K562 (cell line): ENCODE data around the gene ESD. TPM values are rescaled to one million over a fixed set of nuclear protein-coding genes. Genes with fewer than 3 reads are reported as not detected.

ENCODE experiments used
- ATAC-seq: fragments of 200-7000 bp; cut with Tn5 transposase; 3 replicates; pipeline ENCODE4 v1.9.1; 2020; ENCODE audit warnings: moderate library complexity
- BruUV-seq: library from RNA; stranded (reverse); fragments of 400-500 nt; replicated peaks from 2 replicates; lab custom pipeline; 2021; lab: Mats Ljungman, UMichigan
- CTCF ChIA-PET: fragments of 300-600 bp; formaldehyde crosslinking; extraction: SDS; loops from one replicate; lab custom pipeline; 2021; ENCODE audit warnings: low intra/inter-chr PET ratio; lab: Yijun Ruan, JAX
- POLR2A ChIA-PET: fragments of 300-600, 350-650 bp; sonication (Branson Sonifier 250); formaldehyde crosslinking; extraction: SDS; loops from one replicate; lab custom pipeline; 2021; ENCODE audit warnings: antibody characterized with exemption, inconsistent platforms; lab: Yijun Ruan, JAX
- DNase-seq, 4 experiments: peaks; one replicate each; pipeline versions ENCODE4 v3.0.0 to v3.0.0-alpha.2; 2011 to 2018; ENCODE audit warnings: low spot score in 3 of 4, mixed read lengths in 3 of 4; ENCODE audit errors: extremely low read depth in 1 of 4
- FAIRE-seq: peaks from 2 replicates; lab custom pipeline; 2011; peaks lifted over from hg19 to GRCh38; lab: Jason Lieb, UNC
- H2AFZ ChIP-seq: 2 replicates; pipeline ENCODE4 v1.6.0; 2011; ENCODE audit warnings: low read depth, low read length, control low read depth, inconsistent platforms
- H3K27ac ChIP-seq: fragments of 200-600 bp; 3 replicates; pipeline ENCODE4 v1.8.0; 2011; ENCODE audit warnings: low read depth, mild to moderate bottlenecking, control low read depth, inconsistent platforms, low read length, moderate library complexity, mixed read lengths; ENCODE audit errors: extremely low read depth
- H3K27me3 ChIP-seq, 2 experiments: fragments of 300-600 bp in 1 of 2; 2 replicates in 1 of 2; 3 replicates in 1 of 2; pipeline versions ENCODE4 v1.6.0 to v1.8.0; 2011; ENCODE audit warnings: inconsistent platforms in 2 of 2, low read length in 2 of 2, mild to moderate bottlenecking in 1 of 2, mixed read lengths in 1 of 2, moderate library complexity in 1 of 2; ENCODE audit not compliant: control insufficient read depth in 2 of 2, insufficient read depth in 2 of 2
- H3K36me3 ChIP-seq: fragments of 300-600 bp; 3 replicates; pipeline ENCODE4 v1.8.0; 2011; ENCODE audit warnings: mild to moderate bottlenecking, low read length, inconsistent platforms; ENCODE audit not compliant: control insufficient read depth, insufficient read depth
- H3K4me1 ChIP-seq, 2 experiments: fragments of 200-600 bp in 1 of 2; replicated peaks in 1 of 2; 2 replicates in 1 of 2; 3 replicates in 1 of 2; pipeline versions ENCODE4 v1.5.1 to v1.8.0; 2011; ENCODE audit warnings: inconsistent platforms in 2 of 2, low read length in 2 of 2, mild to moderate bottlenecking in 1 of 2, mixed read lengths in 1 of 2, moderate library complexity in 1 of 2; ENCODE audit not compliant: control insufficient read depth in 2 of 2, insufficient read depth in 2 of 2
- H3K4me2 ChIP-seq: 2 replicates; pipeline ENCODE4 v1.6.1; 2011; ENCODE audit warnings: low read length, control low read depth, inconsistent platforms, mixed read lengths; ENCODE audit not compliant: insufficient read depth
- H3K4me3 ChIP-seq: fragments of 200-600 bp; sonication (generic), shearing (Covaris generic); 2 replicates; pipeline ENCODE4 v1.5.1; 2016; ENCODE audit warnings: control low read depth, inconsistent platforms
- H3K79me2 ChIP-seq: fragments of 200-600 bp; 3 replicates; pipeline ENCODE4 v1.8.0; 2011; ENCODE audit warnings: low read length, inconsistent platforms; ENCODE audit not compliant: control insufficient read depth, insufficient read depth
- H3K9ac ChIP-seq, 2 experiments: 2 replicates each; pipeline versions ENCODE4 v1.6.0 to v1.6.1; 2011; ENCODE audit warnings: low read depth in 2 of 2, low read length in 2 of 2, control low read depth in 1 of 2, inconsistent platforms in 1 of 2, mild to moderate bottlenecking in 1 of 2, mixed read lengths in 1 of 2; ENCODE audit not compliant: insufficient read depth in 1 of 2
- H3K9me1 ChIP-seq: one replicate; pipeline ENCODE4 v1.6.0; 2011; ENCODE audit warnings: inconsistent platforms, mild to moderate bottlenecking, low read length, moderate library complexity; ENCODE audit not compliant: control insufficient read depth, insufficient read depth
- H3K9me3 ChIP-seq: replicated peaks from 2 replicates; pipeline ENCODE4 v1.5.1; 2011; ENCODE audit warnings: low read depth, low read length, inconsistent platforms; ENCODE audit not compliant: control insufficient read depth, insufficient read depth
- H4K20me1 ChIP-seq: replicated peaks from 2 replicates; pipeline ENCODE4 v1.6.1; 2011; ENCODE audit warnings: low read length, inconsistent platforms, mixed read lengths; ENCODE audit not compliant: control insufficient read depth, insufficient read depth
- KLF1 ChIP-seq: fragments of 450-650 bp; IDR thresholded peaks from 2 replicates; pipeline ENCODE4 v1.6.1; 2016; ENCODE audit warnings: missing genetic modification characterization, missing compliant biosample characterization
- RBM25 ChIP-seq: fragments of 200-400 bp; formaldehyde crosslinking; IDR thresholded peaks from 2 replicates; pipeline ENCODE4 v1.6.1; 2018; ENCODE audit warnings: low read length, low read depth, moderate library complexity; ENCODE audit not compliant: severe bottlenecking
- SIN3B ChIP-seq: fragments of 450-650 bp; IDR thresholded peaks from 2 replicates; pipeline ENCODE4 v1.6.1; 2017; ENCODE audit warnings: low read depth, mild to moderate bottlenecking, moderate library complexity
- ZNF224 ChIP-seq: sonication (generic); formaldehyde crosslinking; IDR thresholded peaks from 2 replicates; pipeline ENCODE4 v1.8.0; 2022; ENCODE audit warnings: mild to moderate bottlenecking, missing genetic modification reagents
- ZNF589 ChIP-seq: fragments of 200-800 bp; sonication (Bioruptor generic); IDR thresholded peaks from 2 replicates; pipeline ENCODE4 v1.6.1; 2016; ENCODE audit warnings: low read depth, missing genetic modification characterization, missing compliant biosample characterization
- WGBS: fragments of 100-300 bp; shearing (Covaris generic); methylation state at CpG from one replicate; pipeline ENCODE4 v1.1.6; 2016; ENCODE audit warnings: low coverage, mixed read lengths; ENCODE audit not compliant: insufficient coverage; ENCODE audit errors: missing lambda C conversion rate; 5-methylcytosine and 5-hydroxymethylcytosine counted together
- in situ Hi-C: fragments of 300-500 bp; cut with MboI; formaldehyde crosslinking; loops from 4 replicates; pipeline ENCODE4 v1.15.0; 2018; ENCODE audit warnings: inconsistent platforms, mixed read lengths
- intact Hi-C: fragments of 100-400 bp; cut with micrococcal nuclease; formaldehyde crosslinking; loops from 2 replicates; pipeline ENCODE4 v1.14.2; 2022
- polyA plus RNA-seq, 8 experiments: library from polyadenylated mRNA; depleted of rRNA in 4 of 8; stranded (reverse) in 5 of 8; unstranded in 3 of 8; fragments of >200 nt; fragmentation: Nextera tagmentation in 2 of 8; fragmentation: Illumina TruSeq in 1 of 8; extraction: Ambion mirVana in 2 of 8; extraction: Trizol in 1 of 8; gene quantifications; 2 replicates each; pipeline versions ENCODE4 v1.2.1 to v1.2.3, GENCODE V29; 2011 to 2014; ENCODE audit warnings: inconsistent platforms in 1 of 8, missing spikeins in 1 of 8
- total RNA-seq, 7 experiments: library from RNA; depleted of rRNA in 6 of 7; stranded (reverse); fragments of >200 nt in 6 of 7; fragmentation: Illumina TruSeq in 2 of 7; extraction: Trizol in 2 of 7; gene quantifications; 2 replicates each; pipeline versions ENCODE4 v1.2.1 to v1.2.3, GENCODE V29; 2011 to 2021; ENCODE audit warnings: low replicate concordance in 1 of 7
- TF ChIP-seq, protein P1 (sequence below): fragments of 450-650 bp; IDR thresholded peaks from 2 replicates; pipeline ENCODE4 v1.7.0; 2016; ENCODE audit warnings: borderline replicate concordance
- TF ChIP-seq, protein P2 (sequence below): fragments of 450-650 bp; formaldehyde crosslinking; IDR thresholded peaks from 2 replicates; pipeline ENCODE4 v1.4.0; 2020; ENCODE audit warnings: mild to moderate bottlenecking
- TF ChIP-seq, protein P3 (sequence below): sonication (generic); IDR thresholded peaks from 2 replicates; pipeline ENCODE4 v1.6.1; 2016

Gene ESD
- total and polyA plus RNA-seq, 9 of the 15 experiments (the other 6 are each of a cell fraction or from before 2014, with no cell fraction given): 88.9 to 402 (median 232) TPM

DNA sequence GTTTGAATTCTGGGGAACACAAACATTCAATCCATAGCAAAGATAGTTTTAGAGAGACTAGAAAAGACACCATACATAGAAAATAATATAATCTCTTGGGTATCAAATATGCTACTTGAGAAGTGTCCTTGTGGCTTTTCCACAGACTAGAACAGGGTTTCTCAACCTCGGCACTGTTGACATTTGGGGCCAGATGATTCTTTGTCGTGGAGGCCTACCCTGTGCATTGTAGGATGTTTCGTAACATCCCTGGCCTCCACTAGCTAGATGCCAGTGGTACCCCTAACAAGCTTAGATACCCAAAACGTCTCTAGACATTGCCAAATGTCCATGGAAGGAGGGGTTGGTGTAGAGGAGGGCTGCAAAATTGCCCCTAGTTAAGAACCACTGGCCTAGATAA lies 2.2 kb upstream of the ESD start (continued):
- TF ChIP-seq RBM25 (no peak), ZNF224 (no peak), KLF1 (no peak)
- TF ChIP-seq, protein P1, sequence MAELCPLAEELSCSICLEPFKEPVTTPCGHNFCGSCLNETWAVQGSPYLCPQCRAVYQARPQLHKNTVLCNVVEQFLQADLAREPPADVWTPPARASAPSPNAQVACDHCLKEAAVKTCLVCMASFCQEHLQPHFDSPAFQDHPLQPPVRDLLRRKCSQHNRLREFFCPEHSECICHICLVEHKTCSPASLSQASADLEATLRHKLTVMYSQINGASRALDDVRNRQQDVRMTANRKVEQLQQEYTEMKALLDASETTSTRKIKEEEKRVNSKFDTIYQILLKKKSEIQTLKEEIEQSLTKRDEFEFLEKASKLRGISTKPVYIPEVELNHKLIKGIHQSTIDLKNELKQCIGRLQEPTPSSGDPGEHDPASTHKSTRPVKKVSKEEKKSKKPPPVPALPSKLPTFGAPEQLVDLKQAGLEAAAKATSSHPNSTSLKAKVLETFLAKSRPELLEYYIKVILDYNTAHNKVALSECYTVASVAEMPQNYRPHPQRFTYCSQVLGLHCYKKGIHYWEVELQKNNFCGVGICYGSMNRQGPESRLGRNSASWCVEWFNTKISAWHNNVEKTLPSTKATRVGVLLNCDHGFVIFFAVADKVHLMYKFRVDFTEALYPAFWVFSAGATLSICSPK: no peak
- TF ChIP-seq, protein P2, sequence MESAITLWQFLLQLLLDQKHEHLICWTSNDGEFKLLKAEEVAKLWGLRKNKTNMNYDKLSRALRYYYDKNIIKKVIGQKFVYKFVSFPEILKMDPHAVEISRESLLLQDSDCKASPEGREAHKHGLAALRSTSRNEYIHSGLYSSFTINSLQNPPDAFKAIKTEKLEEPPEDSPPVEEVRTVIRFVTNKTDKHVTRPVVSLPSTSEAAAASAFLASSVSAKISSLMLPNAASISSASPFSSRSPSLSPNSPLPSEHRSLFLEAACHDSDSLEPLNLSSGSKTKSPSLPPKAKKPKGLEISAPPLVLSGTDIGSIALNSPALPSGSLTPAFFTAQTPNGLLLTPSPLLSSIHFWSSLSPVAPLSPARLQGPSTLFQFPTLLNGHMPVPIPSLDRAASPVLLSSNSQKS (CRISPR knock-in tag): no peak

DNA sequence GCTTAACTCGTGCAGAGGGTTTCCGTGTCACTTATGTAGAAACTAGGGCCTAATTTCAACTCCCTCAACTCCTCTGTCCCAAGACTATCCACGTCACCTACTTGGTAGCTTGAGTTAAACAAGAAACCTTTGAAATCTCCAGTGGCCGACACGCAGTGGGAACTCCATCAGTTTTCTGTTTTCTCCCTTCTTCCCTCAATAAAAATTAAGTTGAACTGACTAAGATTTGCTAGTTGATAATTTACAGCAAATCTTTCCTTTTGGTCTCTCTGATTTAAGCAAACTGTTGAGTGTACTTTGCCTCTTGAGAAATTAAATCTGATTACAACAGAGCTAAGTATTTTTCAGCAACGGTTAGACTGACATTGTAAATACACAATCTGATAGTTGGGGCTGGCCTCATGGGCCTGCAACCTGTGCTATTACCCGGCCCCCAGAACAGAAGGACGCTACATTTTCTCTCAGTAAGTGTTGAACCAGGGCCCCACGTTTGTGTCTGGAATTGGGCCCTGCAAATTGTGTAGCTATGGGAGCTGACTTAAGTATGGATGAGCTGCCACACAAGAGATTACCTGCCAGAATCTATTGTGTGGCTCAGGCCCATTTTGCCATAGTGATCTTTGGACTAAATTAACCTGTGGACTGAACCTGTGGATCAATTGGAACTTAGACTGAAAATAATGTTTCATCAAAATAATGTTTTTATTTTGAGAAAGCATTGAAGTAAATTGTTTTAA lies 708 bp upstream of the ESD start:
- H3K36me3 ChIP-seq: peaks cover 10% of the 10 kb centered on the region; the same call in 2 of the 3 replicates
- no peaks in the 10 kb centered on the region for H3K27me3 ChIP-seq
- WGBS: 9% methylated on average over 8 of the region's 9 CpGs
- intact Hi-C loops: no loop called here
- H3K4me1 ChIP-seq: peaks cover 13 to 20% of the 10 kb centered on the region in 2 experiments; a peak in 4 of 5 replicates
- H3K9me3 ChIP-seq: no peaks in the 10 kb centered on the region
- TF ChIP-seq, protein P3, sequence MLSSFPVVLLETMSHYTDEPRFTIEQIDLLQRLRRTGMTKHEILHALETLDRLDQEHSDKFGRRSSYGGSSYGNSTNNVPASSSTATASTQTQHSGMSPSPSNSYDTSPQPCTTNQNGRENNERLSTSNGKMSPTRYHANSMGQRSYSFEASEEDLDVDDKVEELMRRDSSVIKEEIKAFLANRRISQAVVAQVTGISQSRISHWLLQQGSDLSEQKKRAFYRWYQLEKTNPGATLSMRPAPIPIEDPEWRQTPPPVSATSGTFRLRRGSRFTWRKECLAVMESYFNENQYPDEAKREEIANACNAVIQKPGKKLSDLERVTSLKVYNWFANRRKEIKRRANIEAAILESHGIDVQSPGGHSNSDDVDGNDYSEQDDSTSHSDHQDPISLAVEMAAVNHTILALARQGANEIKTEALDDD: peak; percentile 35; the same call in 1 of the 2 replicates
- no peak for TF ChIP-seq SIN3B
- 0 out of 2 replicates have a peak, but pooled peaks have one; percentile 31 for TF ChIP-seq ZNF589
- peak overlapping the region; percentile 99 for H2AFZ ChIP-seq
- DNase-seq (peak in 2 of 4 experiments; percentile 6 to 21), ATAC-seq (0 out of 3 replicates have a peak, but pooled peaks have one; percentile 2), FAIRE-seq (no peak)
- no peaks in the 10 kb centered on the region for H4K20me1 ChIP-seq
- in situ Hi-C loops: no loop called here
- H3K79me2 ChIP-seq: peaks cover 44% of the 10 kb centered on the region
- H3K4me2 ChIP-seq: peak overlapping the region; percentile 85
- TSS peak; percentile 96 for BruUV-seq
- peak overlapping the region; percentile 93 for H3K27ac ChIP-seq
- ChIA-PET CTCF (no interaction called here), POLR2A (interaction anchor here (0.5 to 1.1 kb wide), 2 partner anchors 22 to 249 kb away, joined by 3 read pairs; no protein-coding TSS in a partner anchor)
- H3K9ac ChIP-seq: peak overlapping the region; percentile 91 to 99
- no peaks in the 10 kb centered on the region for H3K9me1 ChIP-seq
- H3K4me3 ChIP-seq: peak overlapping the region; percentile 71
